ENCODE data around the gene FAM81B.

DNA sequence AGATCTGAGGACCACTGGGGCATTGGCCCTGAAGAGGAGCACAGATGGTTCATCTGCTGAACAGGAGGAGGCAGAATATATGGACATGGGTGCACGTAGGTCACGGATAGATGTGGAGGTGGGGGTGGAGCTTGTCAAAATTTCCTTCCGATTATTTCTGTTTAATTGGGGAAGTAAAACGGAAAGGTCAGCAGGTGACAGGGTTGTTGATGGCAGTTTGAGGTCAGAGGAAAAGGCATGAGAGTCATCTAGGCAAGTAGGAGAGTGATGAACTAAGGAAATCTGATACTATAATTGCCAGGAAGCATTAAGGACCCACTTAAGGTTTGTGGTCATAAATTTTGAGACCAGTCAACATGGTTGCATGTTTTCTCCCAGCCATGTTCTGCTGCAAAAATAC, 8.4 kb upstream of the FAM81B start:
- TF ChIP-seq EZH2phosphoT487 (IDR thresholded peaks at IDR 0.05; ENCODE audit: insufficient read depth, low read depth) (no peak), EZH2 (IDR thresholded peaks at IDR 0.05; ENCODE audit: insufficient read depth, poor library complexity, severe bottlenecking) (no peak)
